Prostate gland (tissue), 2 donors: ENCODE results near the gene CYTH2. TPM values are rescaled to one million over a fixed set of nuclear protein-coding genes. Genes with fewer than 3 reads are reported as not detected.

Source experiments
- DNase-seq: peaks from one replicate; pipeline ENCODE4 v3.0.0-alpha.2; 2019; ENCODE audit warnings: low spot score
- H3K27ac ChIP-seq, 2 donors: fragments of 200-600 bp; sonication (generic); 2 replicates each; pipeline ENCODE4 v1.5.1; 2017 to 2019
- H3K27me3 ChIP-seq: fragments of 200-600 bp; sonication (generic); replicated peaks from 2 replicates; pipeline ENCODE4 v1.5.1; 2019; ENCODE audit not compliant: insufficient read depth
- H3K36me3 ChIP-seq, 2 donors: fragments of 200-600 bp; sonication (generic); 1 replicate in 1 of 2; 2 replicates in 1 of 2; pipeline versions ENCODE4 v1.5.1 to v1.8.1; 2017 to 2019
- H3K4me1 ChIP-seq: fragments of 200-600 bp; sonication (generic); replicated peaks from 2 replicates; pipeline ENCODE4 v1.5.1; 2019
- H3K4me3 ChIP-seq, 2 donors: fragments of 200-600 bp; sonication (generic); 2 replicates each; pipeline ENCODE4 v1.5.1; 2017 to 2019
- H3K9me3 ChIP-seq: fragments of 200-600 bp; sonication (generic); 2 replicates; pipeline ENCODE4 v1.5.1; 2017
- POLR2A ChIP-seq: fragments of 450-650 bp; IDR thresholded peaks from one replicate; pipeline ENCODE4 v1.6.1; 2016; ENCODE audit warnings: antibody characterized with exemption, mild to moderate bottlenecking
- POLR2AphosphoS5 ChIP-seq: sonication (generic); formaldehyde crosslinking; IDR thresholded peaks from one replicate; pipeline ENCODE4 v1.6.1; 2017; ENCODE audit warnings: antibody characterized with exemption
- WGBS: methylation state at CpG from one replicate; pipeline ENCODE4 v1.1.5; 2018; 5-methylcytosine and 5-hydroxymethylcytosine counted together
- intact Hi-C: fragments of 100-400 bp; cut with DNase I; formaldehyde crosslinking; loops from one replicate; pipeline ENCODE4 v1.14.2; 2022
- total RNA-seq, 2 donors: library from RNA; depleted of rRNA; stranded (reverse); fragments of >200 nt; gene quantifications; one replicate each; pipeline ENCODE4 v1.1.0, GENCODE V29; 2016
- TF ChIP-seq, protein P1 (sequence below), 4 experiments: fragments of 200-600 bp in 2 of 4; fragments of 450-650 bp in 2 of 4; sonication (generic) in 2 of 4; IDR thresholded peaks; 1 replicate in 3 of 4; 2 replicates in 1 of 4; pipeline ENCODE4 v1.5.1; 2016 to 2019; ENCODE audit warnings: antibody characterized with exemption in 4 of 4, mild to moderate bottlenecking in 2 of 4, moderate library complexity in 2 of 4

Gene CYTH2
- total RNA-seq, 2 donors from 2014 or later, result 50.6 to 97.1 TPM

DNA sequence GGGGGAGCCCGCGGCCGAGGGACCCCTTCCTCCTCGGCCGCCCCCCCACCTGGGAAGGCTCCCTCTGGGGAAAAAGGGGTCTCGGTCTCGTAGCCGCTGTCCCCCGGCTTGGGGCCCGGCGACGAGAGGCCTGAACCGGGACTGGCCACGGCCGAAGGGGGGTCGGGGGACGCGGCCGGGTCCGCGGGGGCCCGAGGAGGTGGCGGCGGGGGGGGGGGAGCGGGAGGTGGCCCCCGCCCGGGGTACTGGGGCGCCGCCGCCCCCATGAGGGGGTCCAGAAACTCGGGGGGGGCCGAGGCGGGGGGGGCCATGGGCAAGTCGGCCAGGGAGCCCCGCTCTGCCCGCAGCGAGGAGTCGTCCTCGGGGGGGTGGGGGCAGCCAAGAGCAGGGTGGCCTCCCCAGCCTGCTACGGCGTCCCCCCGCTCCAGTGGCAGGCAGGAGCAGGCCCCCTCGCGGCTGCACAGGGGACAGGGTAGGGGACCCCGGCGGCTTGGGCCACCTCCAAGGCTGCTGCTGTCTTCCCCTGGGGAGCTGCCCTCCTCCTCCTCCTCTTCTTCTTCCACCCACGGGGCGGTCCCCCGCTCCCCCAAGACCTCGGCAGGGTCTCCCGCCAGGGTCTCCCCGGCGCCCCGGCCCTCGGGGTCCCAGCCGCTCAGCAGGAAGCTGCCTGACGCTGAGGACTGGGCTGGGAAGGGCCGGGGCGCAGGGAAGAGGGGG, 29.6 kb downstream of the CYTH2 start:
- H3K4me3 ChIP-seq, result peak overlapping the region in 1 of 2 donors; percentile 2
- no peaks in the 10 kb centered on the region for H3K9me3 ChIP-seq
- no peak for DNase-seq
- 64% methylated on average over 40 of the region's 59 CpGs for WGBS
- intact Hi-C loops, result no loop called here
- TF ChIP-seq POLR2A (no peak), POLR2AphosphoS5 (no peak)
- TF ChIP-seq, protein P1, sequence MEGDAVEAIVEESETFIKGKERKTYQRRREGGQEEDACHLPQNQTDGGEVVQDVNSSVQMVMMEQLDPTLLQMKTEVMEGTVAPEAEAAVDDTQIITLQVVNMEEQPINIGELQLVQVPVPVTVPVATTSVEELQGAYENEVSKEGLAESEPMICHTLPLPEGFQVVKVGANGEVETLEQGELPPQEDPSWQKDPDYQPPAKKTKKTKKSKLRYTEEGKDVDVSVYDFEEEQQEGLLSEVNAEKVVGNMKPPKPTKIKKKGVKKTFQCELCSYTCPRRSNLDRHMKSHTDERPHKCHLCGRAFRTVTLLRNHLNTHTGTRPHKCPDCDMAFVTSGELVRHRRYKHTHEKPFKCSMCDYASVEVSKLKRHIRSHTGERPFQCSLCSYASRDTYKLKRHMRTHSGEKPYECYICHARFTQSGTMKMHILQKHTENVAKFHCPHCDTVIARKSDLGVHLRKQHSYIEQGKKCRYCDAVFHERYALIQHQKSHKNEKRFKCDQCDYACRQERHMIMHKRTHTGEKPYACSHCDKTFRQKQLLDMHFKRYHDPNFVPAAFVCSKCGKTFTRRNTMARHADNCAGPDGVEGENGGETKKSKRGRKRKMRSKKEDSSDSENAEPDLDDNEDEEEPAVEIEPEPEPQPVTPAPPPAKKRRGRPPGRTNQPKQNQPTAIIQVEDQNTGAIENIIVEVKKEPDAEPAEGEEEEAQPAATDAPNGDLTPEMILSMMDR (IDR thresholded peaks at IDR 0.05), result no peak
- H3K27ac ChIP-seq, result no peak overlapping the region
- no peaks in the 10 kb centered on the region for H3K36me3 ChIP-seq
- peaks cover 9% of the 10 kb centered on the region for H3K4me1 ChIP-seq
- H3K27me3 ChIP-seq, result no peaks in the 10 kb centered on the region

GRCh38 chr19:48499316-48500090, 30.3 kb downstream of the CYTH2 start:
- no peaks in the 10 kb centered on the region for H3K9me3 ChIP-seq
- WGBS, result 64% methylated on average over 44 of the region's 44 CpGs
- no peak overlapping the region for H3K27ac ChIP-seq
- peaks cover 9% of the 10 kb centered on the region for H3K4me1 ChIP-seq
- H3K27me3 ChIP-seq, result no peaks in the 10 kb centered on the region
- TF ChIP-seq POLR2A (no peak), POLR2AphosphoS5 (no peak)
- TF ChIP-seq, protein P1 (IDR thresholded peaks at IDR 0.05), result no peak
- DNase-seq, result no peak
- peak overlapping the region in 1 of 2 donors; percentile 2 for H3K4me3 ChIP-seq
- intact Hi-C loops, result no loop called here
- no peaks in the 10 kb centered on the region for H3K36me3 ChIP-seq

DNA sequence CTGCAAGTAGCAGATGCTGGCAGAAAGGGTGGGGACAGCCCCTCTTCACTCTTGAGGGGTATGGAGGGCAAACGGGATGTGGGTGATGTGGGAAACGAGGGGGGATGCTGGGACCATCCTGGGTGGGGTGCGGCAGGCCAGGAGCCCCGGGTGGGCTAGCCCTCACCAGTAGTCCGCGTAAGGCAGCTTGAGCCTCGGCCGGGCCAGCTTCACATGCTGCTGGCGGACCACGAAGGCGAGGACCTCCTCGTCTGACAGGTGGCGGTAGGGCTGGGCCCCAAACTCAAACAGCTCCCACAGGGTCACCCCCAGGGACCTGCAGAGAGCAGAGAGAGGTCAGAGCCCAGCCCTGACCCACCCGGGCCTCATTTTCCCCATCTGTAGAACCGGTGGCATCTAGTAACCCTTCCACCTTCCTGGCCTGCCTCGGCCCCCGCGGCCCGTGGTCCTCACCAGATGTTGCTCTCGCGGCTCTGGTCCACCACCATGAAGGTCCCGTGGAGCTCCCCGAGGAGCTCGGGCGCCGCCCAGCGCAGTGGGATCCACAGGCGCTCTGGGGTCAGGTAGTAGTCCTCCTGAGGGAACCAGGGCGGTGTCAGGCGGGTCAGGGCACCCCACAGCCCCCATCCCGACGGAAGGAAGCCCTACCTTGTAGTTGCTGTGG, 31.8 kb downstream of the CYTH2 start:
- H3K4me1 ChIP-seq, result peaks cover 9% of the 10 kb centered on the region
- H3K9me3 ChIP-seq, result no peaks in the 10 kb centered on the region
- DNase-seq, result no peak
- no peak for TF ChIP-seq POLR2AphosphoS5
- TF ChIP-seq, protein P1 (IDR thresholded peaks at IDR 0.05), result no peak
- H3K27ac ChIP-seq, result peak overlapping the region; percentile 56 to 69
- H3K36me3 ChIP-seq, result no peaks in the 10 kb centered on the region
- peak overlapping the region; percentile 27 to 33 for H3K4me3 ChIP-seq
- H3K27me3 ChIP-seq, result no peaks in the 10 kb centered on the region
- intact Hi-C loops, result no loop called here
- 64% methylated on average over 18 of the region's 32 CpGs for WGBS

GRCh38 chr19:48501494-48502349, 32.6 kb downstream of the CYTH2 start:
- WGBS, result 4% methylated on average over 19 of the region's 20 CpGs
- DNase-seq, result peak; percentile 98
- no peaks in the 10 kb centered on the region for H3K36me3 ChIP-seq
- intact Hi-C loops, result no loop called here
- H3K4me3 ChIP-seq, result peak overlapping the region; percentile 27 to 33
- peaks cover 9% of the 10 kb centered on the region for H3K4me1 ChIP-seq
- peak overlapping the region; percentile 56 to 69 for H3K27ac ChIP-seq
- no peaks in the 10 kb centered on the region for H3K9me3 ChIP-seq
- TF ChIP-seq, protein P1 (IDR thresholded peaks at IDR 0.05), result no peak
- TF ChIP-seq POLR2A (peak; percentile 70), POLR2AphosphoS5 (peak; percentile 73)
- H3K27me3 ChIP-seq, result no peaks in the 10 kb centered on the region
